Thoracic aorta (tissue), 2 donors: ENCODE results near the gene GGA2. TPM values are rescaled to one million over a fixed set of nuclear protein-coding genes. Genes with fewer than 3 reads are reported as not detected.

Source experiments
- ATAC-seq: fragments of 150-250 bp; one replicate; pipeline ENCODE4 v1.8.0; 2017; ENCODE audit warnings: low read depth; ENCODE audit not compliant: insufficient number of reproducible peaks, low FRiP score
- DNase-seq: peaks from one replicate; pipeline ENCODE4 v3.0.0-alpha.2; 2020; ENCODE audit warnings: low spot score
- H3K27ac ChIP-seq, 2 donors: fragments of 200-600 bp; sonication (generic); 1 replicate in 1 of 2; 2 replicates in 1 of 2; pipeline ENCODE4 v1.5.1; 2016; ENCODE audit warnings: mild to moderate bottlenecking in 2 of 2, moderate library complexity in 2 of 2
- H3K27me3 ChIP-seq: fragments of 200-600 bp; sonication (generic); replicated peaks from 2 replicates; pipeline ENCODE4 v1.6.0; 2016; ENCODE audit warnings: mild to moderate bottlenecking; ENCODE audit not compliant: insufficient read depth
- H3K36me3 ChIP-seq: fragments of 200-600 bp; sonication (generic); one replicate; pipeline ENCODE4 v1.5.1; 2016
- H3K4me1 ChIP-seq, 2 donors: fragments of 200-600 bp; sonication (generic); 1 replicate in 1 of 2; 2 replicates in 1 of 2; pipeline versions ENCODE4 v1.5.1 to v1.6.0; 2016; ENCODE audit warnings: low read depth in 2 of 2, mild to moderate bottlenecking in 1 of 2; ENCODE audit not compliant: control insufficient read depth in 1 of 2
- H3K4me3 ChIP-seq: fragments of 200-600 bp; sonication (generic); 2 replicates; pipeline ENCODE4 v1.5.1; 2016; ENCODE audit warnings: mild to moderate bottlenecking
- H3K9me3 ChIP-seq: fragments of 200-600 bp; sonication (generic); 2 replicates; pipeline ENCODE4 v1.5.1; 2016
- CTCF ChIP-seq: fragments of 200-600 bp; sonication (generic); IDR thresholded peaks from one replicate; pipeline ENCODE4 v1.5.1; 2019; ENCODE audit warnings: antibody characterized with exemption
- total RNA-seq, 2 donors: library from RNA; depleted of rRNA; stranded (reverse); fragments of >200 nt; gene quantifications; one replicate each; pipeline versions ENCODE4 v1.1.0 to v1.2.3, GENCODE V29; 2016

GGA2 gene
- total RNA-seq, 2 donors from 2014 or later: 61.7 to 61.9 TPM

DNA sequence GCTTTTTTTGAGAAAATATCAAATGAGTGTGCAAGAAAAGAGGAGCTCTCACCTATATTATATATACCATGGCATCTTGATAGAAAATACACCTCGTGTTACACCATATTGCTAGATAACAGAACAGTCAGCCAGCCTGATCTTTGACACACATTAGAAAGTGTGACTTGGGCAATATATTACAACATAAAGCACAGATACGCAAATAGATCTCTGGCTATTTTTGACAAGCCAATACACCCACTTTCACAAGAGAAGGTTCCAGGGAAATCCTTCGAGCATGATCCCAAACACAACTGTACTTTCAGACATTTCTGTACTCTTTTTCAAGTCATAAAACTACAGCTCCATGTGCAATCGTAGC is 9.4 kb downstream of the GGA2 start:
- DNase-seq (no peak), ATAC-seq (no peak)
- no peak for TF ChIP-seq CTCF
- no peaks in the 10 kb centered on the region for H3K9me3 ChIP-seq
- H3K27me3 ChIP-seq: no peaks in the 10 kb centered on the region
- peaks cover under 1% of the 10 kb centered on the region for H3K36me3 ChIP-seq
- no peak overlapping the region for H3K4me3 ChIP-seq
- H3K27ac ChIP-seq: no peak overlapping the region
- H3K4me1 ChIP-seq: peaks cover 11 to 21% of the 10 kb centered on the region in 2 donors

DNA sequence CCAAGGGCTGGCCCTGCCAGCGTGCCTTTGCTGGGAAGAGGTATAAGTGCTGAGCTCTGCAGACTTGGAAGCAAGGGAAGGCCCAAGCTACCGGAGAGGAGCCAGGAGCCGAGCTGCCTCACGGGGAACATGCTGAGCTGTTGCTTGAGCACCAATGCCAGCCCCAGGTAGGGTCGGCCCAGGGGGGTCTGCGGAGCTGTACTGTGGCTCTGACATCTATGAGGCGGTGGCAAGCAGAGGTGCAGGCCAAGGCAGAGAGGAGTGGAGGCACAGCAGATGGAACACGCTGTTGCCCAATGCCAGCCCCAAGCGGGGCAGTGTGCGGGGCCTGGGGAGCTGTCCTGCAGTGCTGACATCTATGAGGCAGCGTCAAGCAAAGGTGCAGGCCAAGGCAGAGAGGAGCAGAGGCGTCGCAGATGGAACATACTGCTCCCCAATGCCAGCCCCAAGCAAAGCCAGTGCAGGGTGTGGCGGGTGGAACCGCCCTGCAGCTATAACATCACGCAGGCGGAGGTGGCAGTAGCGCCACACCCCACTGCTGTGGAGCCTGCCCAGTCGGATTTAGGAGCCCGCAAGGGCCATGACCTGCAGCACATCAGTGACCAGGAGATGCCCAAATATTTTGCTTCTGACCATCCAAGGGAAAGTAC is 10.0 kb downstream of the GGA2 start:
- Histone ChIP-seq H3K27me3 (no peaks in the 10 kb centered on the region), H3K27ac (no peak overlapping the region), H3K4me3 (no peak overlapping the region), H3K9me3 (no peaks in the 10 kb centered on the region), H3K4me1 (peaks cover 11 to 18% of the 10 kb centered on the region in 2 donors), H3K36me3 (peaks cover 5% of the 10 kb centered on the region)
- TF ChIP-seq CTCF: no peak
- no peak for DNase-seq
- no peak for ATAC-seq

DNA sequence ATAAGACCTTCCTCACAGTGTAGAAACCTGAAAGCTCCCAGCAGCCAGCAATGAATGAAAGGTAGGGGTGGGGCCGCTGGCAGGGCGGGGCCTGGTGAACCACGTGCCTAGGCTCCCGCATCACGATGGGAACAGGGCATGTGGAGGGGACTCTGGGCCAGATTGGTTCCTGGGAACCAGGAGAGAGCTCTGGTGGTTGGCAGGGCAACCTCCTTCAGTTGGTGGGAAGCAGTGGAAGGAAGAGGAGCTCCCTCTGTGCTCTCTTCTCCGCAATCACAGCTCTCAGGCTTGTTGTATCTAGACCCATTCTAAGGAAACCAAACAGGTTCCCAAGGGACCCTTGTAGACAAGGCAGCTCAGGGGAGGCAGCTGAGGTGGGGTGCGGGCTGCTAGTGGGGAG is 10.5 kb downstream of the GGA2 start:
- H3K27ac ChIP-seq: no peak overlapping the region
- no peaks in the 10 kb centered on the region for H3K9me3 ChIP-seq

DNA sequence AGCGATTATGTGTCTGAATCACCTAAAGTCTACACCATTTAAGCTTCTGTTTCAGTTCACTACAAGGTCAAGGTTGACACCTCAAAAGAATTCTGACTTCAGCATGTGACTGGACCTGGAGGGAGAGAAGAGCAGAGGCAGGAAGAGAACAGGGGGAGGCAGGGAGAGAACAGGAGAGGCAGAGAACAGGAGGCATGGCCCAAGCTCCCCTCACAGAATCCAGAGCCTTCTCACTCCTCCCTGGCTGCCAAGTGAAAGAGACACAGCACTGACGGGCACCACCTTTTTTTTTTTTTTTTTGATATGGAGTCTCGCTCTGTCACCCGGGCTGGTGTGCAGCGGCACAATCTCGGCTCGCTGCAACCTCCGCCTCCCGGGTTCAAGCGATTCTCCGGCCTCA is 11.4 kb downstream of the GGA2 start:
- Histone ChIP-seq H3K4me1 (peaks cover 0 to 3% of the 10 kb centered on the region in 2 donors), H3K27ac (no peak overlapping the region), H3K4me3 (no peak overlapping the region), H3K27me3 (no peaks in the 10 kb centered on the region), H3K9me3 (no peaks in the 10 kb centered on the region), H3K36me3 (peaks cover 16% of the 10 kb centered on the region)
- ATAC-seq (no peak), DNase-seq (no peak)
- TF ChIP-seq CTCF: no peak

More for the DNA sequence above, 10.5 kb downstream of the GGA2 start:
- no peak for TF ChIP-seq CTCF
- DNase-seq: no peak
- Histone ChIP-seq H3K4me1 (peaks cover 7 to 12% of the 10 kb centered on the region in 2 donors), H3K27me3 (no peaks in the 10 kb centered on the region), H3K4me3 (no peak overlapping the region), H3K36me3 (peaks cover 9% of the 10 kb centered on the region)
- no peak for ATAC-seq

DNA sequence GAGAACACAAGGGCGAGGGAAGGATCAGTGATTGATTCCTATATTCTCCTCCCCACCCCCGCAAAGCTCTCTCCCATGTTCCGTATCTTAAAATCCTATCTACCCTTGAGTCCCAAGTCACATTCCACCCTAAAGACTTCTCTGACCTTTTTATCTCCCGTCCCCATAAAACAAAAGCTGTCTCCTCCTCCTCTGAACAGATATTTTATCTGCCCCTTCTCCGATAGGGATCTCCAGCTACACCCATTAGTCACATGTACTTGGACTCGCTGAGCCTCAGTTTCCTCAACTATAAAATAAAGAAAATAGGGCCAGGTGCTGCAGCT is 12.8 kb downstream of the GGA2 start:
- DNase-seq (no peak), ATAC-seq (no peak)
- TF ChIP-seq CTCF: no peak
- H3K9me3 ChIP-seq: no peaks in the 10 kb centered on the region
- H3K27me3 ChIP-seq: no peaks in the 10 kb centered on the region
- H3K27ac ChIP-seq: no peak overlapping the region
- H3K4me1 ChIP-seq: no peaks in the 10 kb centered on the region
- H3K4me3 ChIP-seq: no peak overlapping the region
- peaks cover 29% of the 10 kb centered on the region for H3K36me3 ChIP-seq
